ENCODE data around the gene UHRF1. TPM values are rescaled to one million over a fixed set of nuclear protein-coding genes. Genes with fewer than 3 reads are reported as not detected.
"Not testable (repeated sequence)": the region's sequence is repeated elsewhere in the genome, so short reads cannot be mapped to it uniquely, and the experiment has no call there.

The UHRF1 gene
- total RNA-seq, 1 donor: 34.1 TPM

DNA sequence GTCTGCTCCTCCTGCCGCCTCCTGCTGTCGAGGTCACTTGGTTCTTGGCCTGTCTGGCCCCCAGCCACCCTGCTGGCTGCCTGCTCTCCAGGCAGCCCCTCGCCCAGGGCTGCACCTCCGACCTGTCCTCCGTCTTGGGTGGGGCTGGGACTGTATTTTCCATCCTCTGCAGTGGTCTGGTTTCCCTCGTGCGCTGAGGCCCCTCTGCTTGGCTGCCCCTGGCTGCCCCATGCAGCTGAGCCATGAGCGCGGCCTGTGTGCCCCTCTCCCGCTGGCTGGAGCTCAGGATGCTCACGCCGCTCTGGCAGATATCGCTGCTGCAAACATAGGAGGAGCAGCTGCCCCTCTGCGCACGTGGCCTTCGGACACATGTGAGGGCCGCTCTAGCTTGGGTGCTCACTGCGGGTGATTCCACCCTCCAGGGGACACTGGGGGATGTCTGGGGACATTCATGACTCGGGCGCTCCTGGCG, 14.0 kb downstream of the UHRF1 start:
- no peak for DNase-seq (ENCODE audit: low read depth)
- TF ChIP-seq, protein P1, sequence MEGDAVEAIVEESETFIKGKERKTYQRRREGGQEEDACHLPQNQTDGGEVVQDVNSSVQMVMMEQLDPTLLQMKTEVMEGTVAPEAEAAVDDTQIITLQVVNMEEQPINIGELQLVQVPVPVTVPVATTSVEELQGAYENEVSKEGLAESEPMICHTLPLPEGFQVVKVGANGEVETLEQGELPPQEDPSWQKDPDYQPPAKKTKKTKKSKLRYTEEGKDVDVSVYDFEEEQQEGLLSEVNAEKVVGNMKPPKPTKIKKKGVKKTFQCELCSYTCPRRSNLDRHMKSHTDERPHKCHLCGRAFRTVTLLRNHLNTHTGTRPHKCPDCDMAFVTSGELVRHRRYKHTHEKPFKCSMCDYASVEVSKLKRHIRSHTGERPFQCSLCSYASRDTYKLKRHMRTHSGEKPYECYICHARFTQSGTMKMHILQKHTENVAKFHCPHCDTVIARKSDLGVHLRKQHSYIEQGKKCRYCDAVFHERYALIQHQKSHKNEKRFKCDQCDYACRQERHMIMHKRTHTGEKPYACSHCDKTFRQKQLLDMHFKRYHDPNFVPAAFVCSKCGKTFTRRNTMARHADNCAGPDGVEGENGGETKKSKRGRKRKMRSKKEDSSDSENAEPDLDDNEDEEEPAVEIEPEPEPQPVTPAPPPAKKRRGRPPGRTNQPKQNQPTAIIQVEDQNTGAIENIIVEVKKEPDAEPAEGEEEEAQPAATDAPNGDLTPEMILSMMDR (IDR thresholded peaks at IDR 0.05; ENCODE audit: insufficient read depth, low read depth, low read length): no peak
- no peak overlapping the region for H3K4me3 ChIP-seq (ENCODE audit: low read depth, low read length)

DNA sequence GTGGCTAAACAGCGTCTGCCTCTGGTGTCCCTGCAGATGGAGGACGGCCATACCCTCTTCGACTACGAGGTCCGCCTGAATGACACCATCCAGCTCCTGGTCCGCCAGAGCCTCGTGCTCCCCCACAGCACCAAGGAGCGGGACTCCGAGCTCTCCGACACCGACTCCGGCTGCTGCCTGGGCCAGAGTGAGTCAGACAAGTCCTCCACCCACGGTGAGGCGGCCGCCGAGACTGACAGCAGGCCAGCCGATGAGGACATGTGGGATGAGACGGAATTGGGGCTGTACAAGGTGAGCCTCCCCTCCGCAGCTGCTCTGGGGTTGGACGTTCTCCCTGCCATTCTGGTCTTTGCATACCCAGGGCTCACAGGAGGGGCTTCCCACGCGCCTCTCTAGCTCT, 19.9 kb downstream of the UHRF1 start:
- DNase-seq (ENCODE audit: low read depth): peak; percentile 18
- TF ChIP-seq, protein P1 (IDR thresholded peaks at IDR 0.05; ENCODE audit: insufficient read depth, low read depth, low read length): no peak
- no peak overlapping the region for H3K4me3 ChIP-seq (ENCODE audit: low read depth, low read length)

DNA sequence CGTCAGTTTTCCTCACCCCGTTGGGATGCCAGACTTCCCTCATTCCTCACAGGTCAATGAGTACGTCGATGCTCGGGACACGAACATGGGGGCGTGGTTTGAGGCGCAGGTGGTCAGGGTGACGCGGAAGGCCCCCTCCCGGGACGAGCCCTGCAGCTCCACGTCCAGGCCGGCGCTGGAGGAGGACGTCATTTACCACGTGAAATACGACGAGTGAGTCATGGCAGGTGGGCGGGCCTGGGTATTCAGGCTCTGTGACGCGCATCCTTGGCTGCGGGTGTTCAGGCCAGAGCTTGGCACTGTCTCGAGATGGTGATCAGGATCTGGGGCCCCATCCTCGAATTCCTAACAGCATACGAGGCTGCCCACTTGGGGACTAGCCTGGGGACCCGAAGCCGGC, 21.4 kb downstream of the UHRF1 start:
- peak; percentile 16 for DNase-seq (ENCODE audit: low read depth)
- TF ChIP-seq, protein P1 (IDR thresholded peaks at IDR 0.05; ENCODE audit: insufficient read depth, low read depth, low read length): no peak
- H3K4me3 ChIP-seq (ENCODE audit: low read depth, low read length): no peak overlapping the region

DNA sequence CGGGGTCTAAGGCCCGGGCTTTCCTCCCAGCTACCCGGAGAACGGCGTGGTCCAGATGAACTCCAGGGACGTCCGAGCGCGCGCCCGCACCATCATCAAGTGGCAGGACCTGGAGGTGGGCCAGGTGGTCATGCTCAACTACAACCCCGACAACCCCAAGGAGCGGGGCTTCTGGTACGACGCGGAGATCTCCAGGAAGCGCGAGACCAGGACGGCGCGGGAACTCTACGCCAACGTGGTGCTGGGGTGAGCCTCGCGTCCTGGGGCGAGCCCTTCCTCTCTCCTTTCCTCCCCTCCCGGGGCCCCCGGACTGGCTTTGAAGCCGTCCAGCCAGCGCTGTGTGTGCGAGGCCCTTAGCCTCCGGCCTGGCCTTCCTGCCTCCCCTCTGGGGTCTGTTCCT, 23.4 kb downstream of the UHRF1 start:
- no peak overlapping the region for H3K4me3 ChIP-seq (ENCODE audit: low read depth, low read length)
- TF ChIP-seq, protein P1 (IDR thresholded peaks at IDR 0.05; ENCODE audit: insufficient read depth, low read depth, low read length): no peak
- DNase-seq (ENCODE audit: low read depth): no peak

DNA sequence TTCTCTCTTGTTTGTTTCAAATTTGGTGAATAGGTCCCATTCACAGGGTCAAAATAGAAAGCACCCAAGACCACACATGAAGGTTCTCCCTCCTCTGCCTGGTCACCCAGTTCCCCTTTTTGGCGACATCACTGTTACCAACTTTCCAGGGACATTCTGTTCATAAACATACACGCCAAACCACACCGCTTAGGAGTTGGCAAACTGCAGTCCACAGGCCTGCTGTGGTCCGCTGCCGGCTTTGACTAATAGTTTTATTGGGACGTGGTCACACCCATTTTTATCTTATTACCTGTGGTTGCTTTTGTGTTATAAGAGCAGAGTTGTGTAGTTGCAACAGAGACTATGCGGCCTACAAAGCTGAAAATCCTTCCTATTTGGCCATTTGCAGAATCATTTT, 24.2 kb downstream of the UHRF1 start:
- TF ChIP-seq, protein P1 (IDR thresholded peaks at IDR 0.05; ENCODE audit: insufficient read depth, low read depth, low read length): no peak
- peak; percentile 49 for DNase-seq (ENCODE audit: low read depth)
- H3K4me3 ChIP-seq (ENCODE audit: low read depth, low read length): no peak overlapping the region

DNA sequence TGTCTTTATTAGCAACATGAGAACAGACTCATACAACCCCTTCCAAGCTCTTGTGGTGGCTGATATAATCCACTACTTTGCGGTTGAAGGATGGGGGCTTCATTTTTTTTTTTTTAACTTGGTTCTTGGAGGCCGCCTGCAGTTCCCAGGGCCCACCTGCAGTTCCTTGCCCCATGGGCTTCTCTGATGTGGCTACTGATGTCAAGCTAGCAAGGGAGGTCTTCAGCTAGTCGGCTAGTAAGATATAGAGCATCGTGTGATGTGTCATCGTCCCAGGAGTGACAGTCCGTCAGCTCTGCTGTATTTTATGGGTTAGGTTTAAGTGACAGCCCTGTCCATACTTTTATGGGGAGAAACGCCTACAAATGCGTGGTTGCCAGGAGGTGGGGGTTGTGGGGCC, 26.1 kb downstream of the UHRF1 start:
- no peak for DNase-seq (ENCODE audit: low read depth)
- TF ChIP-seq, protein P1 (IDR thresholded peaks at IDR 0.05; ENCODE audit: insufficient read depth, low read depth, low read length): no peak
- H3K4me3 ChIP-seq (ENCODE audit: low read depth, low read length): no peak overlapping the region

DNA sequence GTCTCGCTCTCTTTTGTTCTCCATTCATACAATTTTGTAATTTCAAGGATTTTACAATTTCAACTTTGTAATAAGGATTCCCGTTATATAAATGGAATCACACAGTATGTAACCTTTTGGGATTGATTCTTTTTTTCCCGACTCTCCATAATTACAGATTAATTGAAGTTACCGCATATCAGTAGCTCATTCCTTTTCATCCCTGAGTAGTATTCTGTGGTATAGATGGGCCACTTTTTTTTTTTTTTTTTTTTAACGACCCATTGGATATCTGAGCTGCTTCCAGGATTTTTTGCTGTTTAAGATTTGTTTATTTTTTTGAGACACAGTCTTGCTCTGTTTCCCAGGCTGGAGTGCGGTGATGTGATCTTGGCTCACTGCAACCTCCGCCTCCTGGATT, 27.8 kb downstream of the UHRF1 start:
- TF ChIP-seq, protein P1 (IDR thresholded peaks at IDR 0.05; ENCODE audit: insufficient read depth, low read depth, low read length): no peak
- H3K4me3 ChIP-seq (ENCODE audit: low read depth, low read length): no peak overlapping the region
- DNase-seq (ENCODE audit: low read depth): no peak

DNA sequence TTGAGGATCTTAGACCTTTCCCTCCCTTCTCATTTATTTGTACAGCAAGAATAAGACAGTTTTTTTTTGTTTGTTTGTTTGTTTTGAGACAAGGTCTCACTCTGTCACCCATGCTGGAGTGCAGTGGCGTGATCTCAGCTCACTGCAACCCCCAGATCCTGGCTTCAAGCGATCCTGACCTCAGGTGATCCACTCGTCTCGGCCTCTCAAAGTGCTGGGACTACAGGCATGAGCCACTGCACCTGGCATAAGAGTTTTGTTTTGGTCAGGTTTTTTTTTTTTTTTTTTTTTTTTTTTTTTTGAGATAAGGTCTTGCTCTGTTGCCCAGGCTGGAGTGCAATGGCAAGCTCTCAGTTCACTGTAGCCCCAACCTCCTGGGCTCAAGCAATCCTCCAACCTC, 29.2 kb downstream of the UHRF1 start:
- not testable (repeated sequence) for H3K4me3 ChIP-seq (ENCODE audit: low read depth, low read length); DNase-seq (ENCODE audit: low read depth)

All from fibroblast of villous mesenchyme (primary cell).